Measurements from ENCODE around the gene EFNA1.
"Not testable (repeated sequence)": the region's sequence is repeated elsewhere in the genome, so short reads cannot be mapped to it uniquely, and the experiment has no call there.

The EFNA1 gene

GRCh38 chr1:155137154-155137949 is 9.7 kb downstream of the EFNA1 start:
- H3K36me3 ChIP-seq (ENCODE audit: insufficient read depth, low read length) = no peaks in the 10 kb centered on the region
- H3K9ac ChIP-seq (ENCODE audit: low read depth, low read length) = peak overlapping the region; percentile 81; the same call in 1 of the 2 replicates
- H3K4me1 ChIP-seq (ENCODE audit: insufficient read depth, low read length) = peaks cover 13% of the 10 kb centered on the region; the same call in 1 of the 2 replicates
- no peaks in the 10 kb centered on the region for H3K9me3 ChIP-seq (ENCODE audit: control insufficient read depth, insufficient read depth, low read length)

DNA sequence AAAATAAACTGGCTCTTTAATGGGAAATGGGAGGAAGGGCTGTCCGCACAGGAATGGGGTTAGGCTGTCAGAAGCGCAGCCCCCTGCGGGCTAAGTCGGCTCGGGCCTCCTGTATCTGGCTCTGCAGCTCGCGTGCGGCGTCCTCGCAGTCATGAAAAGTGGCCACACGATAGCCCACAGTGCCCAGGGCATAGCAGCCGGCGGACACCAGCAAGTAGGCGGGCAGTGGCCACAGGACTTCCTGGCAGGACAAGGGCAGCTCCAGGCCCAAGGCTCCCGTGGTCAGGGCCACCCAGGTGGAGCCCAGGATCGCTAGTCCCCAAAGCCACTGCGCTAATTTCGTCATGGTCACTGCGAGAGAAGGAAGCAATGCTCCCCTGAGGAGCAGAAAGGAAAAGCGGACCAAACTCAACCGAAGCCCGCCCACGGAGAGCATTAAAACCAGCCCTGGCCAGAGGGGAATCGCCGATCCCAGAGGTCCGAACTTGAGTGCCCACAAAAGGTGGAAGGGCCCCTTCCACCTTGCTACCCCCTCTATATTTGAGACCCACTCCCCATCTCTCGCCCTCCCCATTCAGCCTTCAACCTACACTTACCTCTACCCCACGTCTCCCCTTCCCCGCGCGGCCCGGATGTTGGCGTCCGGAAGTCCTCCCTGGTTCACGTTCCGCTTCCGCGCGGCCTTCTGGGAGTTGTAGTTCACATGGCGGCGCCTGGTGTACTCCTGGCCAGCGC is 12.4 kb downstream of the EFNA1 start, which contains the start of gene DPM3:
DPM3 (minus strand) TSS at position 637 of the 735 bp plus-strand sequence; CDS start at position 346, 291 bp downstream.
- no peaks in the 10 kb centered on the region for H3K9me3 ChIP-seq (ENCODE audit: control insufficient read depth, insufficient read depth, low read length)
- H3K4me1 ChIP-seq (ENCODE audit: insufficient read depth, low read length) = peaks cover 6% of the 10 kb centered on the region; the same call in 1 of the 2 replicates
- H3K9ac ChIP-seq (ENCODE audit: low read depth, low read length) = peak within 1 kb of the TSS; percentile 79
- H3K36me3 ChIP-seq (ENCODE audit: insufficient read depth, low read length) = no peaks in the 10 kb centered on the region

- Histone ChIP-seq H3K9ac (ENCODE audit: low read depth, low read length) (peak overlapping the region; percentile 79), H3K9me3 (ENCODE audit: control insufficient read depth, insufficient read depth, low read length) (no peaks in the 10 kb centered on the region), H3K4me1 (ENCODE audit: insufficient read depth, low read length) (peaks cover 6% of the 10 kb centered on the region; the same call in 1 of the 2 replicates), H3K36me3 (ENCODE audit: insufficient read depth, low read length) (no peaks in the 10 kb centered on the region)
These were observed 12.9 kb downstream of the EFNA1 start for GRCh38 chr1:155140630-155140953.

- no peaks in the 10 kb centered on the region for H3K36me3 ChIP-seq (ENCODE audit: insufficient read depth, low read length)
- H3K4me1 ChIP-seq (ENCODE audit: insufficient read depth, low read length) = peaks cover 6% of the 10 kb centered on the region; the same call in 1 of the 2 replicates
- no peaks in the 10 kb centered on the region for H3K9me3 ChIP-seq (ENCODE audit: control insufficient read depth, insufficient read depth, low read length)
- H3K9ac ChIP-seq (ENCODE audit: low read depth, low read length) = no peak overlapping the region
These were observed 14.1 kb downstream of the EFNA1 start for GRCh38 chr1:155141749-155142148.

- no peaks in the 10 kb centered on the region for H3K4me1 ChIP-seq (ENCODE audit: insufficient read depth, low read length)
- H3K36me3 ChIP-seq (ENCODE audit: insufficient read depth, low read length) = no peaks in the 10 kb centered on the region
- no peak overlapping the region for H3K9ac ChIP-seq (ENCODE audit: low read depth, low read length)
- no peaks in the 10 kb centered on the region for H3K9me3 ChIP-seq (ENCODE audit: control insufficient read depth, insufficient read depth, low read length)
These were observed 17.8 kb downstream of the EFNA1 start for GRCh38 chr1:155145491-155145890.

DNA sequence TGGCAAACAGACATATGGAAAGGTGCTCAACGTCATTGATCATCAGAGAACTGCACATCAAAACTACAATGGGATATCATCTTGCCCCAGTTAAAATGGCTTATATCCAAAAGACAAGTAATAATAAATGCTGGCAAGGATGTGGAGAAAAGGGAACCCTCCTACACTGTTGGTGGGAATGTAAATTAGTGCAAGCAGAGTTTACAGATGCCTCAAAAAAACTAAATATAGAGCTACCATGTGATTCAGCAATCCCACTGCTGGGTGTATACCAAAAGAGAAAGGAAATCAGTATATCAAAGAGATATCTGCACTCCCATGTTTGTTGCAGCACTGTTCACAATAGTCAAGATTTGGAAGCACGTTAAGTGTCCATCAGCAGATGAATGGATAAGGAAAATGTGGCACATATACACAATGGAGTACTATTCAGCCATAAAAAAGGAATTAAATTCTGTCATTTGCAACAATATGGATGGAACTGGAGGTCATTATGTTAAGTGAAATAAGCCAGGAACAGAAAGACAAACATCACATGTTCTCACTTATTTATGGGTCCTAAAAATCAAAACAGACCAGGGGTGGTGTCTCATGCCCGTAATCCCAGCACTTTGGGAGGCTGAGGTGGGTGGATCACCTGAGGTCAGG is 28.4 kb downstream of the EFNA1 start:
- not testable (repeated sequence) for H3K9ac ChIP-seq (ENCODE audit: low read depth, low read length); H3K9me3 ChIP-seq (ENCODE audit: control insufficient read depth, insufficient read depth, low read length); H3K4me1 ChIP-seq (ENCODE audit: insufficient read depth, low read length); H3K36me3 ChIP-seq (ENCODE audit: insufficient read depth, low read length)

GRCh38 chr1:155158991-155159390 is 31.3 kb downstream of the EFNA1 start:
- no peaks in the 10 kb centered on the region for H3K9me3 ChIP-seq (ENCODE audit: control insufficient read depth, insufficient read depth, low read length)
- no peaks in the 10 kb centered on the region for H3K36me3 ChIP-seq (ENCODE audit: insufficient read depth, low read length)
- no peaks in the 10 kb centered on the region for H3K4me1 ChIP-seq (ENCODE audit: insufficient read depth, low read length)
- no peak overlapping the region for H3K9ac ChIP-seq (ENCODE audit: low read depth, low read length)

- no peaks in the 10 kb centered on the region for H3K9me3 ChIP-seq (ENCODE audit: control insufficient read depth, insufficient read depth, low read length)
- H3K9ac ChIP-seq (ENCODE audit: low read depth, low read length) = no peak overlapping the region
- H3K4me1 ChIP-seq (ENCODE audit: insufficient read depth, low read length) = no peaks in the 10 kb centered on the region
- H3K36me3 ChIP-seq (ENCODE audit: insufficient read depth, low read length) = no peaks in the 10 kb centered on the region
These were observed 32.5 kb downstream of the EFNA1 start for GRCh38 chr1:155160128-155160527.

DNA sequence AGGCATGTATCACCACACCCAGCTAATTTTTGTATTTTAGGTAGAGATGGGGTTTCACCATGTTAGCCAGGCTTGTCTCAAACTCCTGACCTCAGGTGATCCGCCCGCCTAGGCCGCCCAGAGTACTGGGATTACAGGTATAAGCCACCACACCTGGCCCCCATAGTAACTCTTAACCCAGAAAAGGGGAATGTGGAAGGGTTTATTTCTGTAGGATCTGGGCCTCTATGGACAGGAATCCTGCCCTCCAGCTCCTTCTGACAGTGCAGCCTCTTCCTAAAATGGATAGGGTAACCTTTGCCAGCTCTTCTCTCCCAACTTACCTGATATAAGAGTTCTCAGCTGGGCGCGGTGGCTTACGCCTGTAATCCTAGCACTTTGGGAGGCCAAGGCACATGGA is 35.0 kb downstream of the EFNA1 start:
- H3K4me1 ChIP-seq (ENCODE audit: insufficient read depth, low read length); H3K9me3 ChIP-seq (ENCODE audit: control insufficient read depth, insufficient read depth, low read length); H3K9ac ChIP-seq (ENCODE audit: low read depth, low read length); H3K36me3 ChIP-seq (ENCODE audit: insufficient read depth, low read length): not testable (repeated sequence)

DNA sequence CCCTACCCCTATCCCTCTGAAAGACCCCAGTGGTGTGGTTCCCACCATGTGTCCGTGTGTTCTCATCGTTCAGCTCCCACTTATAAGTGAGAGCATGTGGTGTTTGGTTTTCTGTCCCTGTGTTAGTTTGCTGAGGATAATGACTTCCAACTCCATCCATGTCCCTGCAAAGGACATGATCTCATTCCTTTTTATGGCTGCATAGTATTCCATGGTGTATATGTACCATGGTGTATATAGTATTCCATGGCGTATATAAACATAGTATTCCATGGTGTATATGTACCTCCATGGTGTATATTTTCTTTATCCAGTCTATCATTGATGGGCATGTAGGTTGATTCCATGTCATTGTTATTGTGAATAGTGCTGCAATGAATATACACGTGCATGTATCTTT is 36.1 kb downstream of the EFNA1 start:
- not testable (repeated sequence) for H3K9me3 ChIP-seq (ENCODE audit: control insufficient read depth, insufficient read depth, low read length); H3K9ac ChIP-seq (ENCODE audit: low read depth, low read length)

GRCh38 chr1:155164625-155165024 is 36.9 kb downstream of the EFNA1 start:
- H3K36me3 ChIP-seq (ENCODE audit: insufficient read depth, low read length); H3K9me3 ChIP-seq (ENCODE audit: control insufficient read depth, insufficient read depth, low read length); H3K4me1 ChIP-seq (ENCODE audit: insufficient read depth, low read length); H3K9ac ChIP-seq (ENCODE audit: low read depth, low read length): not testable (repeated sequence)

More for the DNA sequence above, 36.1 kb downstream of the EFNA1 start:
- not testable (repeated sequence) for H3K36me3 ChIP-seq (ENCODE audit: insufficient read depth, low read length); H3K4me1 ChIP-seq (ENCODE audit: insufficient read depth, low read length)

DNA sequence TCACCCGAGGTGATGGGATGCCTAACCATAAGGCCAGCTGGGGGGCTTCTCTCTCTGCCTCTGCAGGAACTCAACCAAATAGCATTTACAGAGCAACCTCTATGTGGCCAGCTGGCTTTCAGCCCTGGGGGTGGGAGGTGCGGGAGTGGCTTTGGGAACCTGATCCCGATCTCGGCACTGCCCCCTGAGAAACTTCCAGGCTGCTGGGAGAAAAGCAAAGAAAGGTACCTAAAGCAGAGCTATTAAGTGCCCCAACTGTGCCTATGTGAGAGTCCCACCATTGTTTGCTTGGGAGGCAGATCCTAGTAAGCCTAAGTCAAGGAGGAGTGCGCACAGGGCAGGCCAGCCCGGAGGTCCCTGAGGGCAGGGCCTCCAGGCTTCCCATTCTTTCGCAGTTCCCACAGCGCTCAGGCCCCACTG is 38.4 kb downstream of the EFNA1 start:
- H3K36me3 ChIP-seq (ENCODE audit: insufficient read depth, low read length) = no peaks in the 10 kb centered on the region
- H3K9ac ChIP-seq (ENCODE audit: low read depth, low read length) = peak overlapping the region; percentile 28; the same call in 1 of the 2 replicates
- peaks cover 4% of the 10 kb centered on the region; the same call in 1 of the 2 replicates for H3K4me1 ChIP-seq (ENCODE audit: insufficient read depth, low read length)
- no peaks in the 10 kb centered on the region for H3K9me3 ChIP-seq (ENCODE audit: control insufficient read depth, insufficient read depth, low read length)

GRCh38 chr1:155166471-155167165 is 38.9 kb downstream of the EFNA1 start:
- Histone ChIP-seq H3K9me3 (ENCODE audit: control insufficient read depth, insufficient read depth, low read length) (no peaks in the 10 kb centered on the region), H3K4me1 (ENCODE audit: insufficient read depth, low read length) (peaks cover 4% of the 10 kb centered on the region; the same call in 1 of the 2 replicates), H3K9ac (ENCODE audit: low read depth, low read length) (peak overlapping the region; percentile 28; the same call in 1 of the 2 replicates), H3K36me3 (ENCODE audit: insufficient read depth, low read length) (no peaks in the 10 kb centered on the region)
